Urinary bladder (tissue), 4 donors: Measurements from ENCODE around the gene KCNH1. TPM values are rescaled to one million over a fixed set of nuclear protein-coding genes. Genes with fewer than 3 reads are reported as not detected.

Experiments
- DNase-seq: peaks from one replicate; pipeline ENCODE4 v3.0.0-alpha.2; 2015; ENCODE audit errors: extremely low spot score
- H3K27ac ChIP-seq: one replicate; pipeline ENCODE4 v1.5.1; 2013; ENCODE audit warnings: low read depth, mild to moderate bottlenecking, moderate library complexity
- H3K36me3 ChIP-seq: one replicate; pipeline ENCODE4 v1.6.1; 2013; ENCODE audit warnings: mild to moderate bottlenecking, moderate library complexity; ENCODE audit not compliant: insufficient read depth
- H3K4me1 ChIP-seq: one replicate; pipeline ENCODE4 v1.6.1; 2013; ENCODE audit warnings: mild to moderate bottlenecking, moderate library complexity; ENCODE audit not compliant: insufficient read depth
- H3K4me3 ChIP-seq: one replicate; pipeline ENCODE4 v1.5.1; 2013; ENCODE audit warnings: low read depth, low read length
- WGBS: extraction: QIAGEN DNeasy Blood & Tissue Kit; methylation state at CpG from one replicate; pipeline ENCODE4 v1.1.7; 2013; 5-methylcytosine and 5-hydroxymethylcytosine counted together
- polyA plus RNA-seq: library from polyadenylated mRNA; stranded (reverse); fragments of 200-250 nt; gene quantifications from one replicate; pipeline ENCODE4 v1.2.3, GENCODE V29; 2013
- total RNA-seq: library from RNA; depleted of rRNA; stranded (reverse); fragments of >200 nt; gene quantifications from one replicate; pipeline ENCODE4 v1.2.3, GENCODE V29; 2014
- donor health status: healthy with polysubstance abuse.
- donor health status: healthy.

The KCNH1 gene
- total and polyA plus RNA-seq, 2 donors = 0.20 to 2.0 TPM

- 63% methylated on average over 2 of the region's 2 CpGs for WGBS
- Histone ChIP-seq H3K4me3 (no peak overlapping the region), H3K27ac (no peak overlapping the region), H3K4me1 (no peaks in the 10 kb centered on the region), H3K36me3 (no peaks in the 10 kb centered on the region)
- DNase-seq = no peak
These were observed 483.5 kb downstream of the KCNH1 start for GRCh38 chr1:210650403-210650802.

DNA sequence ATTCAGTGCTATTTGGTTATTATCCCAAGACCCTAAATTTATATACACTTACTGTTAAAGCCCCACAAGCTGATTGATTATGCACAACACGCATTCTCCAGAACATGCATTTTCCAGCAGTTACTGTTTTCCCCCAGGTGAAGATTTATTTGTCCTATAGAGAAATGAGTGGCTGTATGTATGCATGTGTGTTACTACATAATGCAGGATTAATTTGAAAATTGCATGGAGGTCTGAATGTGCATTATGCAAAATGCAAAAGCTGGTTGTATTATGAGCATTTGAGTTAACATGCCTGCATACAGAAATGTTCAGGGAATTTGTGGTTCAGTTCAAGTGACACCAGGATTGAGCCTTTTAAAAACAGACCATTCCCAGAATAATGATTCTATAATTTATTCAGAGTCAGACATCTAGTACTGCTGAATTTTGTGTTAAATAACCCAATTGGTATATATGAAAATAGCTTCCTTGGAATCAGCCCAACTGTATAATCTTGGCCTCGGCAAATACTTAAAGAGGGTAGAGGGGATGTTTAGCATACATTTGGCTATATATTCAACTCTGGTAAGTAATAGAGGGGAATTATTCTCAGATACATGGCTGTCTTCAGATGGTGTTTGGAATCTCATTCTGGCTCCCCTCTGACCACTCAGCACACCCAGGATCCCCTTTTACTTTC lies 485.2 kb downstream of the KCNH1 start:
- WGBS = 72% methylated on average over 2 of the region's 2 CpGs

GRCh38 chr1:210647406-210648333 lies 486.3 kb downstream of the KCNH1 start:
- Histone ChIP-seq H3K36me3 (no peaks in the 10 kb centered on the region), H3K27ac (no peak overlapping the region), H3K4me3 (no peak overlapping the region), H3K4me1 (no peaks in the 10 kb centered on the region)
- DNase-seq = no peak
- 67% methylated on average over 6 of the region's 6 CpGs for WGBS

More for the DNA sequence above, 485.2 kb downstream of the KCNH1 start:
- no peak for DNase-seq
- Histone ChIP-seq H3K4me3 (no peak overlapping the region), H3K27ac (no peak overlapping the region), H3K36me3 (no peaks in the 10 kb centered on the region), H3K4me1 (no peaks in the 10 kb centered on the region)

DNA sequence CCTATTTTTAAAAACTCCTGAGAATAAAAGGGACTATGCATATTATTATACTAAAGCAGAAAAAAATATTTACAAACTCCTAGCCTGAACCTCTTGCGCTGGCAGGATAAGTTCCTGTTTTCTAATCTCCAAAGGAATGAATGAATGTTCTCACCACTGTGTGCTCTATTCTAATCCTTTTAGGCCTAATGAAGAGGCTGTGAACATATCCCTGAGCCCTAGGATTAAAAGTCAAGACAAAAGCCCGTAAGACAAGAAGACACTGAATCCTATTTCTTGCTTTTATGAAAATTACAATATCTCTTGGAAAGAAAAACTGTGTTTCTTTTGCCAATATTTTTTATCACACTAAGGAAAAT lies 487.7 kb downstream of the KCNH1 start:
- no peak for DNase-seq
- Histone ChIP-seq H3K4me3 (no peak overlapping the region), H3K36me3 (no peaks in the 10 kb centered on the region), H3K4me1 (no peaks in the 10 kb centered on the region), H3K27ac (no peak overlapping the region)
- 46% methylated on average over 2 of the region's 2 CpGs for WGBS

GRCh38 chr1:210645582-210646257 lies 488.2 kb downstream of the KCNH1 start:
- H3K27ac ChIP-seq = no peak overlapping the region
- no peak for DNase-seq
- 69% methylated on average over 7 of the region's 7 CpGs for WGBS
- H3K4me1 ChIP-seq = no peaks in the 10 kb centered on the region
- H3K4me3 ChIP-seq = no peak overlapping the region
- no peaks in the 10 kb centered on the region for H3K36me3 ChIP-seq

DNA sequence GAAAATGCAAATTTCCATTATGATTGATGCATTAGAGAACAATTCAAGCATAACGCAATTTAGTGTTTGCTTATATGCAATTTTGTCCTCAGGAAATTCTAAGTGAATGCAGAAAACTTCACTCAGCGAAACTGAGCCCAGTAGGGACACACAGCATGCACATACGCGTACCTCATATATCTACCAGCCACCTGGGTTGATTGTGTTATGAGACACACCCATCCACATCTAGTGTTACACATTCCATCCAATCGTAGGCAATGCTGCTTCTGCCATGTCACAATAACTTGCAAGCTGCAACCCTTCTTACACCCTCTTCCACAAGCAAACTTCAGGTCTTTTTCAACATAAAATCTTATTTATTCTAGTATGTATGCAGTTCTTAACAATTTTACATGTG lies 492.4 kb downstream of the KCNH1 start:
- 89% methylated on average over 5 of the region's 5 CpGs for WGBS
- no peak overlapping the region for H3K4me3 ChIP-seq
- no peak overlapping the region for H3K27ac ChIP-seq
- H3K4me1 ChIP-seq = no peaks in the 10 kb centered on the region
- DNase-seq = no peak
- H3K36me3 ChIP-seq = no peaks in the 10 kb centered on the region

- H3K4me1 ChIP-seq = no peaks in the 10 kb centered on the region
- no peak for DNase-seq
- no peaks in the 10 kb centered on the region for H3K36me3 ChIP-seq
- H3K4me3 ChIP-seq = no peak overlapping the region
- 88% methylated on average over 2 of the region's 2 CpGs for WGBS
- no peak overlapping the region for H3K27ac ChIP-seq
These were observed 498.8 kb downstream of the KCNH1 start for GRCh38 chr1:210635108-210635507.

GRCh38 chr1:210633636-210634035 lies 500.3 kb downstream of the KCNH1 start:
- H3K36me3 ChIP-seq = no peaks in the 10 kb centered on the region
- no peak overlapping the region for H3K4me3 ChIP-seq
- H3K27ac ChIP-seq = no peak overlapping the region
- DNase-seq = no peak
- 95% methylated on average over 6 of the region's 6 CpGs for WGBS
- H3K4me1 ChIP-seq = no peaks in the 10 kb centered on the region

DNA sequence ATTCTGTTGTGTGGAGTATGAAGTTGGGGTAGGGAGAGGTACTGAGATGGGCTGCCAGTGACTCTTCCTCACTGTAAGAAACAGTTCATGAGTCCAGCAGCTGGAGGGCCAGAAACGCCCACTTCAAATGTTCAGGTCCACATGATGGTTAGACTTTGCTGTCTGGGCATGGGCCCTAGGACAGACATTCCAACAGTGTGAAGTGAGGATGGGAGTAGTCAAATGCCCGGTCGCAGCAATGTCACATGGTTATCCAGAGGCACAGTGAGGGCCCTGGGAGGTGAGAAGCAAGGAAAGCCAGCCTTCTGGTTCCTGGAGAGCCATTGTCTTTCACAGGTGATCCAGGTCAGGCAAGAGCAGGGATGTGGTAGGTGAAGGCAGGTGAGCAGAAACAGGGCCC lies 500.8 kb downstream of the KCNH1 start:
- H3K4me1 ChIP-seq = no peaks in the 10 kb centered on the region
- WGBS = 91% methylated on average over 3 of the region's 3 CpGs
- H3K36me3 ChIP-seq = no peaks in the 10 kb centered on the region
- no peak overlapping the region for H3K4me3 ChIP-seq
- no peak overlapping the region for H3K27ac ChIP-seq
- no peak for DNase-seq

- Histone ChIP-seq H3K36me3 (no peaks in the 10 kb centered on the region), H3K4me1 (no peaks in the 10 kb centered on the region), H3K27ac (no peak overlapping the region), H3K4me3 (no peak overlapping the region)
- WGBS = 92% methylated on average over 3 of the region's 3 CpGs
- no peak for DNase-seq
These were observed 502.5 kb downstream of the KCNH1 start for GRCh38 chr1:210631399-210631798.

- 94% methylated on average over 2 of the region's 2 CpGs for WGBS
These were observed 504.7 kb downstream of the KCNH1 start for GRCh38 chr1:210629276-210629675.

DNA sequence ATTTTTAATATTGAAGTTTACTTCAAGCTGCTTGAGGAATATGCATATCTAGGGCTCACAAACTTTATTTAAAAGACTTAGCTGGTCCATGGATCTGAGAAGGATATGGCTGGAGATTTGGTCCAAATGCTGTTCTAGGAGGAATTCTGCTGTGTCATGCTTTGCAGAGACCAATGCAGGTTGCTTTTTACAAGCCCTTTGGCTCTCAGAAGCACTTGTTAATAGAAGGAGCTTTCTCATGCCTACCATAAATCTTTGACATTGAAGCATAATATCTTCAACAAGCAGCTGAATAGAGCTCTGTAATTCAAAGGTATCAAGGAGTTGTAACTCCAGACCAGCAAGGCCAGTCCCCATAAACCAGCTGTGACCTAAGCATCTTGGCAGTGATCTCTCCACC lies 506.2 kb downstream of the KCNH1 start:
- no peak overlapping the region for H3K4me3 ChIP-seq
- H3K27ac ChIP-seq = no peak overlapping the region
- no peak for DNase-seq
- H3K4me1 ChIP-seq = no peaks in the 10 kb centered on the region
- no peaks in the 10 kb centered on the region for H3K36me3 ChIP-seq

More at GRCh38 chr1:210629276-210629675, 504.7 kb downstream of the KCNH1 start:
- H3K4me1 ChIP-seq = no peaks in the 10 kb centered on the region
- H3K27ac ChIP-seq = no peak overlapping the region
- no peak for DNase-seq
- no peak overlapping the region for H3K4me3 ChIP-seq
- H3K36me3 ChIP-seq = no peaks in the 10 kb centered on the region
